Stomach (tissue), 4 donors: Measurements from ENCODE around the gene WNT9B.

Experiments
- CTCF ChIP-seq, 7 experiments: fragments of 450-650 bp in 4 of 7; fragments of 200-600 bp in 3 of 7; sonication (generic) in 3 of 7; IDR thresholded peaks; one replicate each; pipeline ENCODE4 v1.5.1; 2016 to 2019; ENCODE audit warnings: antibody characterized with exemption in 7 of 7, control low read depth in 2 of 7, mild to moderate bottlenecking in 1 of 7
- EP300 ChIP-seq: sonication (generic); formaldehyde crosslinking; IDR thresholded peaks from one replicate; pipeline ENCODE4 v1.6.1; 2017; ENCODE audit warnings: antibody characterized with exemption
- POLR2A ChIP-seq, 4 donors: fragments of 450-650 bp; IDR thresholded peaks; one replicate each; pipeline ENCODE4 v1.6.1; 2016; ENCODE audit warnings: antibody characterized with exemption in 4 of 4, control low read depth in 2 of 4, mild to moderate bottlenecking in 1 of 4, moderate library complexity in 1 of 4

GRCh38 chr17:46832331-46832821 lies 19.0 kb upstream of the WNT9B start:
- TF ChIP-seq CTCF (IDR thresholded peaks at IDR 0.05) = no peak
- no peak for TF ChIP-seq EP300
- no peak for TF ChIP-seq POLR2A (IDR thresholded peaks at IDR 0.05)
